ENCODE results near the gene METTL15.

METTL15 gene

DNA sequence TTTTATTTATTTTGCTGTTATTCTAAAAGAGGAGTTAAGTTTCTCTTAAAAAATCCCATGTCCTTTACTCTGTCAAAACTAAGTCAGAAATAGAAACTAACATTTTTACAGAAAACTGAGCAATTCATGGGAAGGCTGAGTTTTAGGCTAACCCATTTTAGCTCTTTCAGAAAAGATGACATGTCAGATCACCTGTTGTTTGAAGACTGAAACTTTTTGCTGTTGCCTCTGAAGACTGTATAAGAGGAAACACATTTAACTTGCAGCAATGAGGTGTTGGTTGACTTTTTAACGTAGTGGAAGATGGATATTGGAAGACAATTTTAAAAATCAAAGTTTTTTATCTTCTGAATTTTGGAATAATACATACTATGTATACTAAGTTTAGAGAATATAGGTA is 115.4 kb downstream of the METTL15 start:
- no peak for DNase-seq
- TF ChIP-seq POLR2A (IDR thresholded peaks at IDR 0.05; ENCODE audit: low read length) (no peak), GATA1 (IDR thresholded peaks at IDR 0.05; ENCODE audit: low read depth, low read length) (no peak)

DNA sequence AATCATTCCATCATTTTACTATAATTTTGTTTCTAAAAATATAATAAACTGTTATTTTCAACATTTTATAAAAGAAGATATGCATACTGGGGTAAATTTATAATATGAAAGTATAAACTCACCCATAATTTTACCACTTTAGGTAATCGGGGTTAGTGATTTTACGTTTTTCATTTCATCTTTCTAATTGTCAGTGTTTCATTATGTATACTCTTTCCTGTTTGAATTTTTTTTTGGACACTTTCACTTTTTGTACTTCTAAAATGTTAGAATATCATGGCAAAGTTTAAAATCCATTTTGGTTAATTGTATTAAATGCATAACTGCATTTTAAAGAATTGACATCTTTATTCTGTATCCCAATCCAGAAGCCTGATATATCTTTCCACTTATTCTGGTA is 115.8 kb downstream of the METTL15 start:
- TF ChIP-seq POLR2A (IDR thresholded peaks at IDR 0.05; ENCODE audit: low read length), result no peak
- no peak for TF ChIP-seq GATA1 (IDR thresholded peaks at IDR 0.05; ENCODE audit: low read depth, low read length)
- no peak for DNase-seq

DNA sequence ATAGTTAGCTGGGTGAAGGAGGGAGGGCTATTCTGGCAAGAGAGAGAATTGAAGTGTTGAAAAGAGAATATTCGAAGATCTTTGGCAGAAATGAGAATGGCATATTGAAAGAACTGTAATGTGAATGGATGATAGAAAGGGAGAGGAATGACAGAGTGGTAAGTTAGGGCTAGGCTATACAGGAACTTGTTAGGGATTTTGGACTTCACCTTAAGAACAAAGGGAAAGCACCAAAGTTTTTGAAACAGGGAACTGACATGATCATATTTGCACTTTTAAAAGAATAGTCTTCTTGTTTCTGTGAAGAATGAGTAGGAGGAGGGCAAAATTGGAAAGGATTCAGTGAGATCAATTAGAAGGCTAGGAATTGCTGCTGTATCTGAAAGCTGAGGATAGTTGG is 119.3 kb downstream of the METTL15 start:
- TF ChIP-seq GATA1 (IDR thresholded peaks at IDR 0.05; ENCODE audit: low read depth, low read length) (no peak), POLR2A (IDR thresholded peaks at IDR 0.05; ENCODE audit: low read length) (no peak)
- no peak for DNase-seq

DNA sequence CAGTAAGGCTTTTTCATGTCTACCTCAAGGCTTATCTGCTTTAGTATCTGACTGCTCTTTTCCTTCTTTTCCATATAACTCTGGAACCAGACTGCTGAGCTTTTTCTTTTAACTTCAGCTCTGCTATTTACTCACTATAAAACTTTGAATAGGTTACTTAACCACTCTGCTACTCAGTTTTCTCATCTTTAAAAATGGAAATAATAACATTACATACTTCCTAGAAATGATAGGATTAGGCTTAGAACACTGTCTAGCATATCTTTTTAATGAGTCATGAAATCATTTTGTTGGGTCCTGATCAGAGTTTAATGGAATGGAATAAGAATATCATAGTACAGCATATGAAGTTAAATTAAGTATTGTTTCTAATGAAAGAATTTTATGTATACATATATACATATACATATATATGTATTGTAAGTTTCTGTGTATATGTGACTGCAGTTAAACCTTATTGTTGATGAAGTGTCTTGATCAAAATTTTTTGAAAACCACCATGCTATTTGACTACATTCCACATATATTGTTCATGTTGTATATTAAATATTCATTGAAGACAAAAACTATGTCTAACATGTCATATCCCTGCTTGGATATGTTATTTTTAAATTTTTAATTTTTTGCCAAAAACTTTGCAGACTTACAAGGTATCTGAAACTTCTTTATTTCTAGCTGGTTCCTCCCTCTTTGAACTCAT is 120.2 kb downstream of the METTL15 start:
- DNase-seq, result no peak
- TF ChIP-seq POLR2A (IDR thresholded peaks at IDR 0.05; ENCODE audit: low read length), result no peak
- no peak for TF ChIP-seq GATA1 (IDR thresholded peaks at IDR 0.05; ENCODE audit: low read depth, low read length)

DNA sequence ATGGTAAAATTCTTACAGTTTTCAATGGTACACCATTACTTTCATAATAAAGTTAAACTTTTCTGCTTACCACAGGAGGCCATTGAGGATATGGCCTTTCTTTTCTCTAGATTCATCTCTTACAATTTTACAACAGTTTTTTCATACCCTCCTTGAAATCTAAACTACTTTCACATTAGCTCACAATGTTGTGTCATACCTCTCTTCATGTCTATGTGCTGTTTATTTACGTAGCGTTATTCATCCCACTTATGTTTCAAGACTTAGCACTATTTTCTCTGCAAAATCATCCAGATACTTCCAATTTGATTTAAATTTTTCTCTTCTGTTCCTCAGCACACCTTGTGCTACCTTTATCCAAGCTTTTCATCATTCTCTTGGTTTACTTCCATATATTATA is 123.3 kb downstream of the METTL15 start:
- TF ChIP-seq GATA1 (IDR thresholded peaks at IDR 0.05; ENCODE audit: low read depth, low read length) (no peak), POLR2A (IDR thresholded peaks at IDR 0.05; ENCODE audit: low read length) (no peak)
- DNase-seq, result no peak

DNA sequence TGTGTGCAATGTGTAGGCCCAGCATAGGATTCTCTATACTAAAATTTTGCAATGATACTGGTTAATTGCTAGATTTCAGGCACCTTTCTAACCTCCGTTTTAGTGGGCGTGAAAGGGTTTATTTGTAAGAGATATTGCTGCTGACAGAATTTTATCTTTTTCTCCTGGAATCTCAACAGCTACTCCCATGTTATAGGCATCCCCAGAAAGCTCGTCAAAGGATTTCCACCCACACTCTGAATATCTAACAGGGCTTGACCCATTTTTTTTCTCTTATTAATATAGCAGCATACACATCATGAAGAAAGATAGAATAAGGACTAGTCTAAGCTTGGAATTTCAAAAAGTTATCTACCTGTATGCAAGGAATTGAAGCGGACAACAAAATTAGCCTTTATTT is 124.5 kb downstream of the METTL15 start:
- TF ChIP-seq POLR2A (IDR thresholded peaks at IDR 0.05; ENCODE audit: low read length) (no peak), GATA1 (IDR thresholded peaks at IDR 0.05; ENCODE audit: low read depth, low read length) (no peak)
- no peak for DNase-seq

DNA sequence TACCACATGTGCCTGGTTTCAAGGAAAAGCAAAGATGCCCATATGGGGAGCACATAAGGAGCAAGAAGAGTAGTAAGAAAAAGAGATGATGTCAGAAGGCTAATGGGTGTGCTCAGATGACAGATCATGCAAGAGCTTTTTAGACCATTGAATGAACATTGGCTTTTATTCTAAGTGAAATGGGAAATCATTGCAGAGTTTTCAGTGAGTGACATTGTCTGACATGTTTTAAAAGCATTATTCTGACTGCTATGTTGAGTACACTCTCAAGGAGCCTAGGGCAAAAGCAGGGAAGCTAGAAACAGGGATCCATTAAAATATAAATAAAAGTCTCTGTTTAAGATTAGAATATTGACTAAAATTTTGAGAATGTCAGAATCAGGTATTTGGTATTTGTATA is 133.6 kb downstream of the METTL15 start:
- DNase-seq, result no peak
- TF ChIP-seq POLR2A (IDR thresholded peaks at IDR 0.05; ENCODE audit: low read length) (no peak), GATA1 (IDR thresholded peaks at IDR 0.05; ENCODE audit: low read depth, low read length) (no peak)

DNA sequence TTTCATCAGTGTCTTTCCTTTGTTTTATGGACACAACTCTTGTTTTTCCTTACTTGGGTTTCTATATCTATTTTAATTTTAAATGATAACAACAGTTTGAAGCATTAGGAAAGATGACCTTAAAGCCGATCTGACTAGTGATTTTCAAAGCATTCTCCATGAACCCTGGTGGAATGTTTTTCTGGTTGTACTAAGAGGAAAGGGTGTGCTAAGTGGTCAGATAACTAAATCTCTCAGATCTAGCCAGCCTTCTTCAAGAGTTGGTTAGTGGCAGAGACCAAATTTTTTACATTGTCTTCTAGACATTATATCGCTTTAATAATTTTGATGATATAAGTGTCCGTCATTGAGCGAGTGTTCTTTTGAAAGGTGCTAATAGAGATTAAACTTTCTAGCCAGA is 134.4 kb downstream of the METTL15 start:
- no peak for DNase-seq
- TF ChIP-seq POLR2A (IDR thresholded peaks at IDR 0.05; ENCODE audit: low read length) (no peak), GATA1 (IDR thresholded peaks at IDR 0.05; ENCODE audit: low read depth, low read length) (no peak)

DNA sequence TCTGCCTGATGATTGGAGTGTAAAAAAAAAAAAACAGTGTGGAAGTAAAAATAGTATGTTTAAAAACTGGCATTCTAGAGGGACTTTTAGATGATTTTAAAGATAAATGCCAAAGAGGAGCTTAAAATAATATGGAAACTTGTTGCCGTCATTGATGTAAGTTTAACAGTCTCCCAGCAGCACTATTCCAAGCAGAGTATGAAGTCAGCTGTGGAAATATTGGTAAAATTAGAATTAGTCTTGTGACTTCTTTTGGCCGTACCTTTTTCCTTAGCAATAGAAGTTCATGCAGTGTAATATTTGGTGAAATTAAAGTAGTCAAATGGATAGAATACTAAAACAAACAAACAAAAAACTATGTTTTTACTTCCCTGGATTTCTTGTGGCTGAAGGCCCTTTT is 134.9 kb downstream of the METTL15 start:
- DNase-seq, result no peak
- TF ChIP-seq GATA1 (IDR thresholded peaks at IDR 0.05; ENCODE audit: low read depth, low read length), result no peak
- no peak for TF ChIP-seq POLR2A (IDR thresholded peaks at IDR 0.05; ENCODE audit: low read length)

DNA sequence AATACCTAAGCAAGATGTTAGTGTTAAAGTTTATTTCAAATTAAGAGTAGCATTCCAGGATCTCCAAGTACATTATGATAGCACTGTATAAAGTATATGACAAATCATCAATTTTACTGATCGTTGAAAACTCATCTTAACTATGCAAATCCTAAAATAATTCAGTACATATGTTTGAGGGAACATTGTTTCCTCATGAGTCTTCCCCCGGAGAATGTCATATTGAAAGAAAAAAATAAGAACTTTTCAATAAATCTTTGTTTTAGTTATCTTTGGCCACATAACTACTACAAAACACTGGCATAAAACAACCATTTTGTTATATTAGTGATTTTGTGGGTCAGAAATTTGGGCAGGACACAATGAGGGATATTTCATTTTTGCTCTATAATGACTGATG is 135.4 kb downstream of the METTL15 start:
- no peak for TF ChIP-seq GATA1 (IDR thresholded peaks at IDR 0.05; ENCODE audit: low read depth, low read length)
- TF ChIP-seq POLR2A (IDR thresholded peaks at IDR 0.05; ENCODE audit: low read length), result no peak
- no peak for DNase-seq

DNA sequence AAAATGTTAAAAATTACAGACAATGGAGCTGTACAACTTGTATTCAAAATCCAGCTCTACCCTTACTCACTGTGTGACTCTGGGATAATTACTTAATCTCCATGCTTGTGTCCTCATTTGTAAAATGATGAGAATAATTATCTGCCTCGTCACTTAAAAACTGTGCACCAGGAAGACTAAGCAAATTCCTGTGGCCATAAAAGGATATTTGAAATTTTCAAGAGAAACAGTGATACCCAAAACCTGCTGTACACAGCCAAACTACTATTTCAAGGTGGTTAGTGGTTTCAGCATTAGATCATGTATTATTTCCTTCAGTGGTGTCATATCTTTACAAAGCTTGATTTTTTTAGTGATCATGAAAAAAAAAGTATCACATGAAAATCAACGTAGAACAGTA is 136.9 kb downstream of the METTL15 start:
- TF ChIP-seq POLR2A (IDR thresholded peaks at IDR 0.05; ENCODE audit: low read length) (no peak), GATA1 (IDR thresholded peaks at IDR 0.05; ENCODE audit: low read depth, low read length) (no peak)
- DNase-seq, result no peak

DNA sequence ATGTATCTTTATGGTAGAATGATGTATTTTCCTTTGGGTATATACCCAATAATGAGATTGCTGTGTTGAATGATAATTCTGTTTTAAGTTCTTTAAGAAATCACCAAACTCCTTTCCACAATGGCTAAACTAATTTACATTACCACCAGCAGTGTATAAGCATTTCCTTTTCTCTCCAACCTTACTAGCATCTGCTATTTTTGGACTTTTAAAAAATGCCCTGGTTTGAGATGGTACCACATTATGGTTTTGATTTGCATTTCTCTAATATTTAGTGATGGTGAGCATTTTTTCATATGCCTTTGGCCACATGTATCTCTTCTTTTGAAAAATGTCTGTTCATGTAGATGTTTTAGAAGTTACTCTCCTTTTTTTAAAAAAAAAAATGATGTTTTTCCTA is 142.0 kb downstream of the METTL15 start:
- no peak for DNase-seq
- no peak for TF ChIP-seq POLR2A (IDR thresholded peaks at IDR 0.05; ENCODE audit: low read length)
- TF ChIP-seq GATA1 (IDR thresholded peaks at IDR 0.05; ENCODE audit: low read depth, low read length), result no peak

DNA sequence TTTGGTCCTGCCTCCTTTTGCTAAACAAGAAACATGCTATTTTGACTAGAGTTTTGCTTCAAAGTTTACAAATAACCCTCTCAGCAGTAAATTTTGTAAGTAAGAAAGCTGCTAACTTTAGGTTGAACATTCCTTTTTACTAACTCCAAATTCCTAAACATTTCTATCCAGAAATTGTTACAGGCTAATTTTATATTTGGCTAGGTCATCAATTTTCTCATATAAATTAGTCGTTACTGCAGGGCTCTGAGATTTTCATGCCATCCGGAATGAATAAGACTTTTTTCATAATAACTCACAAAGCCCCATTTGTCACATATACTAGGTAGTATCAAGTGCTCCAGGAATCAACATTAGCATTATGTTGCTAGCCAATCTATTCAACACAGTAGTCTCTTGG is 143.1 kb downstream of the METTL15 start:
- DNase-seq, result no peak
- TF ChIP-seq GATA1 (IDR thresholded peaks at IDR 0.05; ENCODE audit: low read depth, low read length) (no peak), POLR2A (IDR thresholded peaks at IDR 0.05; ENCODE audit: low read length) (no peak)

DNA sequence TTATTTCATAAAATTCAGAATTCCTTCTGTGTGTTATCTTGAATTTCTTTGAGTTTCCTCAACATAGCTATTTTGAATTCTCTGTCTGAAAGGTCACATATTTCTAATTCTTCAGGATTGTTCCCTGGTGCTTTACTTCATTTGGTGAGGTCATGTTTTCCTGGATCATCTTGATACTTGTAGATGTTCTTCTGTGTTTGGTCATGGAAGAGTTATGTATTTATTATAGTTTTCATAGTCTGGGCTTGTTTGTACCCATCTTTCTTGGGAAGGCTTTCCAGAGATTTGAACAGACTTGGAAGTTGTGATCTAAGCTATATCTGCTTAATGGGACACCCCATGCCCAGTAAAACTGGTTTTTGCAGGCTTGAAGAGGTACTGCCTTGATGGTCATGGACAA is 149.6 kb downstream of the METTL15 start:
- TF ChIP-seq POLR2A (IDR thresholded peaks at IDR 0.05; ENCODE audit: low read length) (no peak), GATA1 (IDR thresholded peaks at IDR 0.05; ENCODE audit: low read depth, low read length) (no peak)
- no peak for DNase-seq

DNA sequence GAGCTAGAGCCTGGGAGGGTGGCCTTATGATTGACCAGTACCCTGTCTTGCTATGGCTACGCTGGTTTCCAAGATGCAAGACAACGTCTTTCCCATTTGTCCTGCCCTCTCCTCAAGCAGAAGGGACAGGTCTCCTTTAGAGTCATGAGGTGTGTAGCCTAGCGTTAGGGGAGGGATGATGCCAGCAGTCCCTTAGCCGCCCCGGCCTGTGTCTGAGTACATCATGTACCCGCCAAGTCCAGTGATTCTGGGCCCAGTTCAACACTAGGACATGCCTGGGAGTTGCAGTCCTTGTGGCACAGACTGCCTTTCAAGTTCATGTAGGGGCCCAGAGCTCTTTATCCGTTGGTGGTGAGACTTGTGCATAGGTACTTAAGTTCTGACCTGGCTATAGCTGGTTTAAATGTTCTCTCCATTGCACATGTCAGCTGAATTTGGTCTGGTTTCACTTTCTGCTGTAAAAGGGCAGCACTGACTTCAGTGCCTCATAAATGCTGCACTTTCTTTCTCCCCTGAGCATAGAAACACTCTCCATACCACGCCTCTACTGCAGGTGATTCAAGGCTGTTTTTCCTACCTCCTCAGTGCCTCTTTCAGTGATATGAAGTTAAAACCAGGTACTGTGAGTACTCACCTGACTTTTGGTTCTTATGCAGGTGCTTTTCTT is 151.1 kb downstream of the METTL15 start:
- no peak for DNase-seq
- TF ChIP-seq POLR2A (IDR thresholded peaks at IDR 0.05; ENCODE audit: low read length) (no peak), GATA1 (IDR thresholded peaks at IDR 0.05; ENCODE audit: low read depth, low read length) (no peak)
